HG02884 (cell line): Measurements from ENCODE around the gene NR2E1.

Experiments
- ATAC-seq: cut with Tn5 transposase; IDR thresholded peaks from one replicate; pipeline ENCODE4 v1.9.1; 2021; ENCODE audit warnings: mild to moderate bottlenecking, moderate library complexity; ENCODE audit not compliant: unreplicated experiment

The NR2E1 gene

GRCh38 chr6:108165714-108166663 is at the start of gene NR2E1:
Gene NR2E1 (plus strand): TSS chr6:108166022. CDS start chr6:108166766, 744 bp downstream.
- no peak for ATAC-seq

- ATAC-seq, result no peak
These were observed 49.0 kb upstream of the NR2E1 start for GRCh38 chr6:108116546-108117426.

DNA sequence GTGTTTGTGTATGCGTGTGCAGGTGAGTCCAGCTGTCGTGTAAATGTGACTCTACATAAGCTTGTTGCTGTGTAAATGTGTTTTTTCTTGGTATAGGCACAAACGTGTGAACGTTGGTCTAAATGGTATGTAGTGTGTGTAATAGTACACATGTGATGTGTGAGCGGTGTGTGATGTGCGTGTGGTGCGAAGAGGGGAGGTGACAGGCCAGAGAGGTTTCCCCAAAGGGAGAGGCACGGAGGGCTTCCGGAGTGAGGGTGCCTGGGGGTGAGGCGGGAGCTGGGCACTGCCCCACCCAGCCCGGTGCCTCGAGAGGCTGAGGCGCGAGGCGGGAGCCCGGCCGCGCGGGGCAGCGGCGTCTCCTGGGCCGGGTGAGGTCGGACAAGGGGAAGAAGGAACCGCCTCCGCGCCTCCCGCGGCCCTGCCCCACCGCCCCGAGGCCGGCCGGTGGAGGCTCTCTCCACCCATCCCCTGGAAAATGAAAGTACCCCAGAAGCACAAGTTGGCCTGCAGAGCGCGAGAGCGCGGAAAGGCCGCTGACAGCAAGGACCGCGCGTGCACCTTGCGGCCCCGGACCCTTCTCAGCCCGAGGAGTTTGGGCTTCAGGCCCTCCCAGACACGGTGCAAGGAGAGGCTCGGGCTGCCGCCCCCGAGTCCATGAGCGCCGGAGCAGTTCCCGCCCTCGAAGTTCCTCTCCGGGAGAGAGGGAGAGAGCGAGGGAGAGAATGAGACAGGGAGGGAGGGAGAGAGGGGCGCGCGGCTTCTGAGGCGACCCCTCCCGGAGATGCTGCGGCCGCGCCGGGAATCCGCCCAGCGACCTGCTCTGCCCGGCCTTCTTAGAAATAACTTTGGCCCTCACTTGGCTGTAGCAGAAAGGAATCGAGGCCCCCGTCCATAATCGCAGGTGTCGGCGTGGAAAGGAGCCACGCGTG is 48.1 kb upstream of the NR2E1 start:
- no peak for ATAC-seq

GRCh38 chr6:108118359-108118724 is 47.5 kb upstream of the NR2E1 start:
- ATAC-seq, result no peak

- ATAC-seq, result no peak
These were observed 46.7 kb upstream of the NR2E1 start for GRCh38 chr6:108118810-108119768.

GRCh38 chr6:108119769-108120141 is 46.1 kb upstream of the NR2E1 start:
- no peak for ATAC-seq

GRCh38 chr6:108120311-108120710 is 45.5 kb upstream of the NR2E1 start:
- no peak for ATAC-seq

DNA sequence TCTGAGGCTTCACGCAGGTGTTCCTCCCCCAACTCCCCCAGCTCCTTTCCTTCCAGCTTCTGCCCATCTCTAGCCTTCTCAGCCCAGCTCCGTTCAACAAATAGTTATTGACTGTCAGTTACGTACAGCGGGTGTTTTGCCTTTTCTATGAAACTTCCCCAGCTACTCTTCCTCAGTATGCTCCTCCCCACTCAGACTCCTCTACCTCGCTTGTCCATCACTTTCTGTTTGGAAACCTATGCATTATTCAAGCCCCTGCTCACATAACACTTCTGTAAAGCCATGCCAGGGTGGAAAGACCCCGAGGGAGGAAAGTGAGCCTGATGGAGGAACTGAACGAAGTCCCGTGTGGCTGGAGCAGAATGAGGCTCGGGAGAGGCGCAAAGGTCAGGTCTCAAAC is 44.2 kb upstream of the NR2E1 start:
- ATAC-seq, result no peak

GRCh38 chr6:108123481-108123929 is 42.3 kb upstream of the NR2E1 start:
- ATAC-seq, result no peak

DNA sequence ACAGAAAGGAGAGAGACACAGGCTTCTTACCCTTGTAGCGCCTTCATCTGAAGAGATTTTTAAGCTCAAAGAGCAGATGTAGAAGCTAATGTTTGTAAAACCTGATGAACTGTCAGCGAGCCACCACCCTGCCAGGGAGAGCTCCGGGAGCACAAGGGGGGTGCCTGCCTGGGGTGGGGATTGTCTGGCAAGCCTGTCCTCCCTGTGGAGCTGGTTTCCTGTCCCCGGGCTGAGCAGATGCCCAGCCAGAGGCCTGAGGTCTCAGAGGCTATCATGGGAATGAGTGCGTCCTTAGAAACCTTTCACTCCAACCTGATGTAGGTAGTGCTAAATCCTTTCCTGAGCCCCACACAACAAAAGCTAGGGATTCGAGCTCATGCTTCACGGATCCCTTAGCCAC is 41.9 kb upstream of the NR2E1 start:
- ATAC-seq, result no peak

DNA sequence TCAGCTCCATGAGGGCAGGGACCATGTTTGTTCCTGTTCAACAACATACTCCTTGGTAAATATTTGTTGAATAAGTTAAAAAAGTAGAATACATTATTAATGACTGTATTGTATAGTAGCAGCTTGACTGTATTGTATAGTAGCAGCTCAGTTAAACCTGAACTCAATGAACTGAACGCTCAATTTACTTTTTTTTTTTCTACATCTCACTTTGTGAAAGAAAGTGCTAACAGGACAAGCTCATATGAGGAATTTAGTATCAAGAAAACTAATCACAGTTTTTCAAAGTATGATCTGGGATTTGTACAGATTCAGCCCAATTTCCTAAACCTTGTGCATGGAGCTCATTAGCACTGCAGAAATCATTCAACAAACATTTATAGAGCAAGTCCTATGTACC is 38.8 kb upstream of the NR2E1 start:
- no peak for ATAC-seq

DNA sequence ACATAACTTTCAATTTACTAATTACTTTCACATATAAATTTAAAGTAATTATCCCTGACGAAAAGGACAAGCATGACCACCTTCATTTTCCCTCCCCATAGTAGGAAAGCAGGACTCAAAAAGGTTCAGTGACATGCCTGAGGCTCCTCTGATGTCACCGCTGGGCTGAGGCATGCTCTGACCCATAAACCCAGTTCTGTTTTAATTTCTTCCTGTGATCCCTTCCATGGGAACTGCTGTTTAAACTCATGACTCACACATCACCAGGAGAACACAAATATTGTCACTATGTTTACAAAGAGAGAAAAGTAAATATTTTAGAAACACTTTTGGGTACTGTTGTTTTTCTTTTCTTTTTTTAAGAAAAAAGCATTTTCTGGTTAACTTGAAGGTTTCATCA is 38.0 kb upstream of the NR2E1 start:
- no peak for ATAC-seq

GRCh38 chr6:108130262-108130661 is 35.6 kb upstream of the NR2E1 start:
- no peak for ATAC-seq

DNA sequence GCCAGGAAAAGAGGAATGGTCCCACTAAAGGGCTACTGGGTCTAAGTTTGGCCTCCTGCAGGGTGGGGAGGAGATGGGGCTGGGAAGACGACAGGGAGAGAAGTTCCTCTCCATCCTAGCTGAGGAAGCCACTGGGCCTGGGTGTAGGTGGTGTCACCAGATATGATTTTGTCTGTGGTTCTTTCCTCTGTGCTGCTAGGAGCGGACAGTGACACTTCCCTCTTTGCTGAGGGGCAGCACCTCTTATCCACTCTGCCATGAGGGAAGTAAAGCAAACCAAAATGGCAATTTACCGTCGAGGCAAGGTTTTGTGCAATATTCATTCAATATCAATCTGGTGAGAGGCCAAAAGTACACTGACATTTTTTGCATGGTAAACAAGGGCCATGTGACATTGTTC is 33.0 kb upstream of the NR2E1 start:
- no peak for ATAC-seq

- no peak for ATAC-seq
These were observed 32.1 kb upstream of the NR2E1 start for GRCh38 chr6:108133594-108134179.

DNA sequence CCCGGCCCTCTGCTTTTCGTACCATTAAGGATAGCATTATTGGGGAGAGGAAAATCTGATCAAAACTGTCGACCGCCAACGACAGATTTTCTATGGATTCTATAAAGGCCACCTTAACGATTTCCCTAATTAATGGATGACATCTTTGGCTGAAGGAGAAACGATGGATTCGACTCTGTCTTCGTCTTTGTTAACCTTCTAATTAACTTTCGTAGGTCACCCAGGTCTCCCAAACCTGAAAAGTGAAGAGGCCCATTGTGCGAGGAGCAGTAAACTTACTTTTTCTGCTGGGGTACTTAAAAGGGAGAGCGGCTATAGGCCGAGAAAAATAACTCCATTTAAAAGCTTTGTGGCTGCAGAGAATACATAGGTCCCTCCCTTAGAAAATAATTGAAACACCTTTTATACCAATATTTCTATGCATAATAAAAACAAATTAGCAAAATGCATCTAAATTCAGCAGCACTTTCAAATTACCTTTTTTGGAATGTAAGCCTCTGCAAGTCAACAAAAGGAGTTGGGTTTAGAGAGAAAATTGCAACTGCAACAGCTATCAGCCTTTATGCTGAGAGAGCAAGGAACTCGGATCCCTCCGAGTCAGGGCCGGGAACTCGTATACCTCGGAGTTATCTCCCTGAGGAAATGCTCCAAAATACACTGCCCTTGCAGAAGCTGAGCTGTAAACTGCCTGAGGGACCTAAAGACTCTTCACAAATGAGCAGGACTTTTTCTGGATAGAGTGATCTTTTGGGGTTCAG is 31.4 kb upstream of the NR2E1 start:
- no peak for ATAC-seq

GRCh38 chr6:108142240-108142639 is 23.6 kb upstream of the NR2E1 start:
- ATAC-seq, result no peak

- ATAC-seq, result no peak
These were observed 20.2 kb upstream of the NR2E1 start for GRCh38 chr6:108145639-108146038.
